ENCODE results near the gene ARF3.

DNA sequence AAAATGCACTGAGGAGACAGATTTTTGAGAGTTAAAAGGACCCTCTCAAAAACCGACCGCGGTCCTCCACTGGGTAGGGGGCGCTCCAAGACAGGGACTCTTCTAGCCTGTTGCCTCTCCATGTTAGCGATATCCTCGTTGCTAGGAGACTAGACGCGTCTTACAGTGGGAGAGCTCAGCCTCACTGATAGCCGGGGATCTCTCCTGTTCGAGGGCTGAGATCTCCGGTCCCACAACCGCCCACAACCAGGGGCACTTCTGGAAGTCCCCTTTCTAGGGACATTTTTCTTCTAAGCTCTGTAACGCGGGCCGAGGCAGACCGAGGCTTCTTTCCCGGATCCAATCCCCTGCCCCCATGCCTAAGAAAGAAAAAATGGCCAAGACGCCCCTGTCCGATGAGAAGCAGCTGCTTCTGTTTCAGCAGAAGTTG lies 53.3 kb downstream of the ARF3 start:
- TF ChIP-seq, protein P1, sequence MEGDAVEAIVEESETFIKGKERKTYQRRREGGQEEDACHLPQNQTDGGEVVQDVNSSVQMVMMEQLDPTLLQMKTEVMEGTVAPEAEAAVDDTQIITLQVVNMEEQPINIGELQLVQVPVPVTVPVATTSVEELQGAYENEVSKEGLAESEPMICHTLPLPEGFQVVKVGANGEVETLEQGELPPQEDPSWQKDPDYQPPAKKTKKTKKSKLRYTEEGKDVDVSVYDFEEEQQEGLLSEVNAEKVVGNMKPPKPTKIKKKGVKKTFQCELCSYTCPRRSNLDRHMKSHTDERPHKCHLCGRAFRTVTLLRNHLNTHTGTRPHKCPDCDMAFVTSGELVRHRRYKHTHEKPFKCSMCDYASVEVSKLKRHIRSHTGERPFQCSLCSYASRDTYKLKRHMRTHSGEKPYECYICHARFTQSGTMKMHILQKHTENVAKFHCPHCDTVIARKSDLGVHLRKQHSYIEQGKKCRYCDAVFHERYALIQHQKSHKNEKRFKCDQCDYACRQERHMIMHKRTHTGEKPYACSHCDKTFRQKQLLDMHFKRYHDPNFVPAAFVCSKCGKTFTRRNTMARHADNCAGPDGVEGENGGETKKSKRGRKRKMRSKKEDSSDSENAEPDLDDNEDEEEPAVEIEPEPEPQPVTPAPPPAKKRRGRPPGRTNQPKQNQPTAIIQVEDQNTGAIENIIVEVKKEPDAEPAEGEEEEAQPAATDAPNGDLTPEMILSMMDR (conservative IDR thresholded peaks at IDR 0.05 in 1 of 2, IDR thresholded peaks at IDR 0.05 in 1 of 2; ENCODE audit: low read depth in 1 of 2, low read length in 2 of 2): peak; percentile 64 to 71
- TF ChIP-seq EZH2 (IDR thresholded peaks at IDR 0.05; ENCODE audit: low read length, missing control alignments): no peak
